HepG2 (cell line): ENCODE results near the gene STBD1. TPM values are rescaled to one million over a fixed set of nuclear protein-coding genes. Genes with fewer than 3 reads are reported as not detected.

ENCODE experiments used
- ARID2 ChIP-seq: sonication (generic); formaldehyde crosslinking; IDR thresholded peaks from 2 replicates; pipeline ENCODE4 v1.8.1; 2022; ENCODE audit warnings: mild to moderate bottlenecking, missing genetic modification reagents, borderline replicate concordance
- ASH2L ChIP-seq: fragments of 300-600, 200-600 bp; sonication (generic); IDR thresholded peaks from 2 replicates; pipeline ENCODE4 v1.7.0; 2017; ENCODE audit warnings: low read depth, mild to moderate bottlenecking, moderate library complexity, mixed read lengths, low read length; ENCODE audit not compliant: insufficient read length
- DNMT1 ChIP-seq: sonication (generic); formaldehyde crosslinking; IDR thresholded peaks from 2 replicates; pipeline ENCODE4 v1.5.1; 2020; ENCODE audit warnings: mild to moderate bottlenecking, missing genetic modification reagents
- DRAP1 ChIP-seq: IDR thresholded peaks from 2 replicates; pipeline ENCODE4 v1.6.1; 2016; ENCODE audit warnings: missing genetic modification reagents, missing compliant biosample characterization
- HMGXB4 ChIP-seq, 2 experiments: sonication (generic) in 1 of 2; formaldehyde crosslinking in 1 of 2; IDR thresholded peaks; 2 replicates each; pipeline versions ENCODE4 v1.4.0 to v1.6.1; 2018 to 2020; ENCODE audit warnings: missing genetic modification reagents in 2 of 2, borderline replicate concordance in 1 of 2, low read depth in 1 of 2, mild to moderate bottlenecking in 1 of 2, missing biosample characterization in 1 of 2
- KMT2B ChIP-seq: IDR thresholded peaks from 2 replicates; pipeline ENCODE4 v1.6.1; 2016; ENCODE audit warnings: missing genetic modification reagents, missing compliant biosample characterization
- MEIS1 ChIP-seq: sonication (generic); formaldehyde crosslinking; IDR thresholded peaks from 2 replicates; pipeline ENCODE4 v1.9.0; 2021; ENCODE audit warnings: mild to moderate bottlenecking, missing genetic modification reagents, moderate library complexity, borderline replicate concordance
- PPARG ChIP-seq: conservative IDR thresholded peaks from 2 replicates; pipeline ENCODE4 v1.6.1; 2016; ENCODE audit warnings: missing biosample characterization, missing genetic modification reagents
- PRDM10 ChIP-seq: sonication (generic); formaldehyde crosslinking; IDR thresholded peaks from 2 replicates; pipeline ENCODE4 v1.4.0; 2020; ENCODE audit warnings: low read depth, missing genetic modification reagents
- REXO4 ChIP-seq: sonication (generic); formaldehyde crosslinking; IDR thresholded peaks from 2 replicates; pipeline ENCODE4 v1.8.0; 2022; ENCODE audit warnings: missing genetic modification reagents, mild to moderate bottlenecking, borderline replicate concordance
- SOX5 ChIP-seq: IDR thresholded peaks from 2 replicates; pipeline ENCODE4 v1.6.1; 2016; ENCODE audit warnings: borderline replicate concordance
- ZBTB8A ChIP-seq: sonication (generic); formaldehyde crosslinking; IDR thresholded peaks from 2 replicates; pipeline ENCODE4 v1.4.0; 2020; ENCODE audit warnings: mild to moderate bottlenecking, low read depth, missing genetic modification reagents, borderline replicate concordance
- ZNF124 ChIP-seq: sonication (generic); formaldehyde crosslinking; IDR thresholded peaks from 2 replicates; pipeline ENCODE4 v1.4.0; 2020; ENCODE audit warnings: missing genetic modification reagents
- ZNF251 ChIP-seq: sonication (generic); formaldehyde crosslinking; IDR thresholded peaks from 2 replicates; pipeline ENCODE4 v1.9.0; 2021; ENCODE audit warnings: mild to moderate bottlenecking, missing genetic modification reagents
- ZNF547 ChIP-seq: sonication (generic); formaldehyde crosslinking; IDR thresholded peaks from 2 replicates; pipeline ENCODE4 v1.5.1; 2020; ENCODE audit warnings: mild to moderate bottlenecking, missing genetic modification reagents
- ZNF572 ChIP-seq: sonication (generic); formaldehyde crosslinking; IDR thresholded peaks from 2 replicates; pipeline ENCODE4 v1.5.1; 2020; ENCODE audit warnings: mild to moderate bottlenecking, missing genetic modification reagents
- polyA plus RNA-seq, 8 experiments: library from polyadenylated mRNA; depleted of rRNA in 3 of 8; stranded (reverse) in 7 of 8; unstranded in 1 of 8; fragments of >200 nt; fragmentation: Illumina TruSeq in 4 of 8; extraction: Trizol in 4 of 8; gene quantifications; 2 replicates each; pipeline versions ENCODE4 v1.2.1 to v1.2.3, GENCODE V29; 2011 to 2016; ENCODE audit warnings: low read depth in 4 of 8, missing spikeins in 1 of 8, mixed read lengths in 1 of 8; ENCODE audit not compliant: insufficient read depth in 1 of 8
- total RNA-seq, 5 experiments: library from RNA; depleted of rRNA; stranded (reverse); fragments of >200 nt; fragmentation: Illumina TruSeq; extraction: Trizol; gene quantifications; 2 replicates each; pipeline ENCODE4 v1.2.3, GENCODE V29; 2016; ENCODE audit warnings: low read depth in 1 of 5
- TF ChIP-seq, protein P1 (sequence below): sonication (generic); formaldehyde crosslinking; IDR thresholded peaks from 2 replicates; pipeline ENCODE4 v1.9.0; 2022; ENCODE audit warnings: missing genetic modification reagents, mild to moderate bottlenecking, borderline replicate concordance
- TF ChIP-seq, protein P2 (sequence below): sonication (generic); formaldehyde crosslinking; IDR thresholded peaks from 2 replicates; pipeline ENCODE4 v1.4.0; 2020; ENCODE audit warnings: missing genetic modification reagents

The STBD1 gene
- total and polyA plus RNA-seq, 2 of the 13 experiments (the other 11 are each of a cell fraction or from before 2014, with no cell fraction given): 2.8 to 4.3 TPM

DNA sequence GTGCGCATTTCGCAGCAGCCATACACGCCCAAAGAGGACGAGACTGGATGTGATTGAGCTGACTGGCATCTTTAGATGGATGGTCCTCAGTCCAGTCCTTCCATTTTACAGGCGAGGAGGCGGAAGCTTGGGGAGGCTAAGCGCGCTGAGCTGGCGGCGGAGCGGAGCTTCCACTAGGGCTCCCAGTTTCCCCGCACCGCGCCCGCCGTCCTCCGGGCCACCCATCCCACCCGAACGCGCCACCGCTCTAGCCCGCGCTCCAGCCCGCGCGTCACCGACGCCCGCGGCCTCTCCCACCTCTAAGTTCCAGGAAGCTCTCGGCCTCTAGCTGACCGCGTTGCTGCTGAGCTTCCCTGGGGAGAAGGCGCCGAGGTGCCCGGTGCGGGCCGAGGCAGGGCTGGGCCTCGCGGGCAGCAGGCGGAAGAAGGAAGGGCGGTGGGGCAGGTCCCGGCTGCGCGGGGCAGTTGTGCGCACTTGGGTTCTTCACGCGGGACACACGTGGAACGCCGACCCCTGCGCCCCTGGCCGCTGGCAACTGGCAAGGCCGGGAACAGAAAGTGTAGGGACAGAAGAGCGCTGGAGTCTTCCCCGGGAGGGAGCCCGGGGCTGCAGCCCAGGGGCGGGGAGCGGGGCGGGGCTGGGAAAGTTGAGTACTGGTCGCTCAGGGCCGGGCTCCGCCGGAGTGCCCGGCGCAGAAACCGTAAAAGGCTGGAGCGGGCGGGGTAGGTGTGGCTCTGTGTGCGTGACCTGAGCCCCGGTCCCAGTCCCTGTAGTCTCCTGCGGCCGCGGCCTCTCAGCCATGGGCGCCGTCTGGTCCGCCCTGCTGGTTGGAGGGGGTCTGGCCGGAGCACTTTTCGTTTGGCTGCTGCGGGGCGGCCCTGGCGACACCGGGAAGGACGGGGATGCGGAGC lies at the start of gene STBD1 (continued):
- no peak; the same call in 1 of the 2 replicates for TF ChIP-seq PRDM10
- TF ChIP-seq REXO4: no peak
- TF ChIP-seq ARID2 (CRISPR knock-in tag): no peak; the same call in 1 of the 2 replicates
- TF ChIP-seq PPARG (CRISPR knock-in tag): no peak; the same call in 1 of the 2 replicates
- TF ChIP-seq MEIS1 (CRISPR knock-in tag): peak; percentile 57
- TF ChIP-seq, protein P1, sequence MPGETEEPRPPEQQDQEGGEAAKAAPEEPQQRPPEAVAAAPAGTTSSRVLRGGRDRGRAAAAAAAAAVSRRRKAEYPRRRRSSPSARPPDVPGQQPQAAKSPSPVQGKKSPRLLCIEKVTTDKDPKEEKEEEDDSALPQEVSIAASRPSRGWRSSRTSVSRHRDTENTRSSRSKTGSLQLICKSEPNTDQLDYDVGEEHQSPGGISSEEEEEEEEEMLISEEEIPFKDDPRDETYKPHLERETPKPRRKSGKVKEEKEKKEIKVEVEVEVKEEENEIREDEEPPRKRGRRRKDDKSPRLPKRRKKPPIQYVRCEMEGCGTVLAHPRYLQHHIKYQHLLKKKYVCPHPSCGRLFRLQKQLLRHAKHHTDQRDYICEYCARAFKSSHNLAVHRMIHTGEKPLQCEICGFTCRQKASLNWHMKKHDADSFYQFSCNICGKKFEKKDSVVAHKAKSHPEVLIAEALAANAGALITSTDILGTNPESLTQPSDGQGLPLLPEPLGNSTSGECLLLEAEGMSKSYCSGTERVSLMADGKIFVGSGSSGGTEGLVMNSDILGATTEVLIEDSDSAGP (CRISPR knock-in tag): peak; percentile 78
- TF ChIP-seq ZNF251: 0 out of 2 replicates have a peak, but pooled peaks have one; percentile 33
- TF ChIP-seq KMT2B (CRISPR knock-in tag): peak; percentile 64; the same call in 1 of the 2 replicates
- TF ChIP-seq SOX5 (CRISPR knock-in tag): peak; percentile 28; the same call in 1 of the 2 replicates
- TF ChIP-seq ASH2L: peak; percentile 75
- TF ChIP-seq ZNF572 (CRISPR knock-in tag): 0 out of 2 replicates have a peak, but pooled peaks have one; percentile 83
- TF ChIP-seq HMGXB4 (CRISPR knock-in tag; IDR thresholded peaks at IDR 0.05; ENCODE audit: borderline replicate concordance in 1 of 2, low read depth in 1 of 2): peak; percentile 55 to 90; a peak in 3 of 4 replicates
- TF ChIP-seq DNMT1 (CRISPR knock-in tag): 0 out of 2 replicates have a peak, but pooled peaks have one; percentile 50
- TF ChIP-seq, protein P2, sequence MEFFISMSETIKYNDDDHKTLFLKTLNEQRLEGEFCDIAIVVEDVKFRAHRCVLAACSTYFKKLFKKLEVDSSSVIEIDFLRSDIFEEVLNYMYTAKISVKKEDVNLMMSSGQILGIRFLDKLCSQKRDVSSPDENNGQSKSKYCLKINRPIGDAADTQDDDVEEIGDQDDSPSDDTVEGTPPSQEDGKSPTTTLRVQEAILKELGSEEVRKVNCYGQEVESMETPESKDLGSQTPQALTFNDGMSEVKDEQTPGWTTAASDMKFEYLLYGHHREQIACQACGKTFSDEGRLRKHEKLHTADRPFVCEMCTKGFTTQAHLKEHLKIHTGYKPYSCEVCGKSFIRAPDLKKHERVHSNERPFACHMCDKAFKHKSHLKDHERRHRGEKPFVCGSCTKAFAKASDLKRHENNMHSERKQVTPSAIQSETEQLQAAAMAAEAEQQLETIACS: peak; percentile 67
- TF ChIP-seq ZNF124 (CRISPR knock-in tag): peak; percentile 29; the same call in 1 of the 2 replicates
- TF ChIP-seq DRAP1: peak; percentile 55; the same call in 1 of the 2 replicates
- TF ChIP-seq ZNF547 (CRISPR knock-in tag): no peak
- TF ChIP-seq ZBTB8A (CRISPR knock-in tag): 0 out of 2 replicates have a peak, but pooled peaks have one; percentile 59
